NCI-H2029 treated with DMSO at 0.1 percent for 48 hours (cell line): ENCODE measurements around the gene RAF1.
"Not testable (repeated sequence)": the region's sequence is repeated elsewhere in the genome, so short reads cannot be mapped to it uniquely, and the experiment has no call there.

Experiments used
- DNase-seq: peaks from one replicate; lab custom pipeline; 2025; lab: John Stamatoyannopoulos, UW

The RAF1 gene

GRCh38 chr3:12675115-12675810 is 11.3 kb upstream of the RAF1 start:
- no peak for DNase-seq

- DNase-seq, result not testable (repeated sequence)
Measured at GRCh38 chr3:12673956-12674736, 10.2 kb upstream of the RAF1 start.

GRCh38 chr3:12671120-12671450 is 7.2 kb upstream of the RAF1 start:
- no peak for DNase-seq

- DNase-seq, result no peak
Measured at GRCh38 chr3:12670365-12671119, 6.6 kb upstream of the RAF1 start.

- DNase-seq, result no peak
Measured at GRCh38 chr3:12663401-12663935, 449 bp downstream of the RAF1 start.

GRCh38 chr3:12662593-12663400 is 1.1 kb downstream of the RAF1 start:
- DNase-seq, result no peak

- DNase-seq, result no peak
Measured at GRCh38 chr3:12661926-12662592, 1.9 kb downstream of the RAF1 start.

- DNase-seq, result not testable (repeated sequence)
Measured at GRCh38 chr3:12661375-12661774, 2.5 kb downstream of the RAF1 start.

- DNase-seq, result no peak
Measured at GRCh38 chr3:12660196-12660595, 3.7 kb downstream of the RAF1 start.

- no peak for DNase-seq
Measured at GRCh38 chr3:12659316-12660015, 4.5 kb downstream of the RAF1 start.

GRCh38 chr3:12658593-12659058 is 5.3 kb downstream of the RAF1 start:
- no peak for DNase-seq

- DNase-seq, result no peak
Measured at GRCh38 chr3:12656850-12657249, 7.1 kb downstream of the RAF1 start.

GRCh38 chr3:12656193-12656592 is 7.7 kb downstream of the RAF1 start:
- DNase-seq, result no peak

- DNase-seq, result no peak
Measured at GRCh38 chr3:12655701-12656100, 8.2 kb downstream of the RAF1 start.

GRCh38 chr3:12653747-12654146 is 10.2 kb downstream of the RAF1 start:
- DNase-seq, result no peak

GRCh38 chr3:12648384-12648959 is 15.4 kb downstream of the RAF1 start:
- DNase-seq, result no peak

- DNase-seq, result no peak
Measured at GRCh38 chr3:12644331-12644937, 19.5 kb downstream of the RAF1 start.

GRCh38 chr3:12643724-12644123 is 20.2 kb downstream of the RAF1 start:
- no peak for DNase-seq

GRCh38 chr3:12643010-12643380 is 20.9 kb downstream of the RAF1 start:
- DNase-seq, result no peak

GRCh38 chr3:12640853-12641252 is 23.1 kb downstream of the RAF1 start:
- not testable (repeated sequence) for DNase-seq
